HL-60/S4 (cell line): Measurements from ENCODE around the gene LIN37.
"Not testable (repeated sequence)": the region's sequence is repeated elsewhere in the genome, so short reads cannot be mapped to it uniquely, and the experiment has no call there.

Source experiments
- in situ Hi-C: fragments of 300-500 bp; cut with MboI; formaldehyde crosslinking; loops from 2 replicates; pipeline ENCODE4 v1.14.3; 2022; ENCODE audit warnings: low sequenced_read_pairs

The LIN37 gene

GRCh38 chr19:35719402-35720162 lies 28.8 kb upstream of the LIN37 start:
- in situ Hi-C loops: no loop called here

GRCh38 chr19:35720163-35720524 lies 28.2 kb upstream of the LIN37 start:
- in situ Hi-C loops: no loop called here

- in situ Hi-C loops: no loop called here
Observed at GRCh38 chr19:35720648-35721047, 27.7 kb upstream of the LIN37 start.

GRCh38 chr19:35721374-35721773 lies 27.0 kb upstream of the LIN37 start:
- in situ Hi-C loops: no loop called here

- in situ Hi-C loops: no loop called here
Observed at GRCh38 chr19:35722461-35722860, 25.9 kb upstream of the LIN37 start.

- in situ Hi-C loops: no loop called here
Observed at GRCh38 chr19:35722897-35723296, 25.5 kb upstream of the LIN37 start.

GRCh38 chr19:35723671-35724070 lies 24.7 kb upstream of the LIN37 start:
- in situ Hi-C loops: no loop called here

- in situ Hi-C loops: not testable (repeated sequence)
Observed at GRCh38 chr19:35724132-35724531, 24.2 kb upstream of the LIN37 start.

GRCh38 chr19:35724560-35724959 lies 23.8 kb upstream of the LIN37 start:
- in situ Hi-C loops: no loop called here

- in situ Hi-C loops: no loop called here
Observed at GRCh38 chr19:35725216-35725861, 23.0 kb upstream of the LIN37 start.

- in situ Hi-C loops: no loop called here
Observed at GRCh38 chr19:35727053-35727955, 21.1 kb upstream of the LIN37 start.

- in situ Hi-C loops: no loop called here
Observed at GRCh38 chr19:35727956-35728706, 20.2 kb upstream of the LIN37 start.

- in situ Hi-C loops: no loop called here
Observed at GRCh38 chr19:35729021-35729420, 19.4 kb upstream of the LIN37 start.

GRCh38 chr19:35729763-35730162 lies 18.6 kb upstream of the LIN37 start:
- in situ Hi-C loops: no loop called here

GRCh38 chr19:35730326-35730725 lies 18.1 kb upstream of the LIN37 start:
- in situ Hi-C loops: no loop called here

GRCh38 chr19:35731353-35731752 lies 17.0 kb upstream of the LIN37 start:
- in situ Hi-C loops: no loop called here

GRCh38 chr19:35731779-35732405 lies 16.5 kb upstream of the LIN37 start:
- in situ Hi-C loops: no loop called here

- in situ Hi-C loops: no loop called here
Observed at GRCh38 chr19:35732540-35733179, 15.7 kb upstream of the LIN37 start.

- in situ Hi-C loops: no loop called here
Observed at GRCh38 chr19:35733180-35734125, 14.9 kb upstream of the LIN37 start.
